Stimulated activated naive CD8-positive, alpha-beta T cell treated with anti-CD3 and anti-CD28 coated beads, Interleukin-15, Interleukin-2, amounts not matched to agents 100 U/mL and 50 U/mL, for 24 hours (primary cell): ENCODE results near the gene THRB.

Experiments
- ATAC-seq: fragments of 150-1000 bp; cut with Tn5 transposase; one replicate; pipeline ENCODE4 v1.10.0; 2021
- DNase-seq: peaks from one replicate; pipeline ENCODE4 v3.0.0; 2021

Gene THRB

GRCh38 chr3:24142127-24142526 lies 352.5 kb downstream of the THRB start:
- ATAC-seq (no peak), DNase-seq (no peak)

GRCh38 chr3:24141548-24141947 lies 353.1 kb downstream of the THRB start:
- no peak for DNase-seq
- no peak for ATAC-seq

GRCh38 chr3:24139463-24140412 lies 354.9 kb downstream of the THRB start:
- no peak for ATAC-seq

GRCh38 chr3:24138876-24139256 lies 355.8 kb downstream of the THRB start:
- no peak for DNase-seq
- ATAC-seq: no peak

More at GRCh38 chr3:24139463-24140412, 354.9 kb downstream of the THRB start:
- no peak for DNase-seq

- DNase-seq: no peak
- no peak for ATAC-seq
These were observed 356.4 kb downstream of the THRB start for GRCh38 chr3:24137958-24138875.

- DNase-seq (no peak), ATAC-seq (no peak)
These were observed 357.3 kb downstream of the THRB start for GRCh38 chr3:24137334-24137733.

- DNase-seq: no peak
These were observed 357.9 kb downstream of the THRB start for GRCh38 chr3:24136624-24137310.

GRCh38 chr3:24135280-24135679 lies 359.4 kb downstream of the THRB start:
- DNase-seq (no peak), ATAC-seq (no peak)

More at GRCh38 chr3:24136624-24137310, 357.9 kb downstream of the THRB start:
- no peak for ATAC-seq

GRCh38 chr3:24133942-24134341 lies 360.7 kb downstream of the THRB start:
- DNase-seq (no peak), ATAC-seq (no peak)

- DNase-seq: no peak
- no peak for ATAC-seq
These were observed 361.2 kb downstream of the THRB start for GRCh38 chr3:24133436-24133835.

- no peak for ATAC-seq
- no peak for DNase-seq
These were observed 365.1 kb downstream of the THRB start for GRCh38 chr3:24129549-24129948.

GRCh38 chr3:24128199-24129005 lies 366.2 kb downstream of the THRB start:
- ATAC-seq: no peak
- no peak for DNase-seq

GRCh38 chr3:24123596-24123995 lies 371.1 kb downstream of the THRB start:
- no peak for DNase-seq
- ATAC-seq: no peak

- no peak for ATAC-seq
- DNase-seq: no peak
These were observed 374.2 kb downstream of the THRB start for GRCh38 chr3:24120434-24120833.

- DNase-seq (no peak), ATAC-seq (no peak)
These were observed 375.3 kb downstream of the THRB start for GRCh38 chr3:24119321-24119751.

- DNase-seq (no peak), ATAC-seq (no peak)
These were observed 377.1 kb downstream of the THRB start for GRCh38 chr3:24117508-24117907.

- no peak for DNase-seq
- no peak for ATAC-seq
These were observed 382.9 kb downstream of the THRB start for GRCh38 chr3:24111711-24112110.

- ATAC-seq: no peak
- no peak for DNase-seq
These were observed 384.6 kb downstream of the THRB start for GRCh38 chr3:24110051-24110450.

GRCh38 chr3:24101676-24102168 lies 392.9 kb downstream of the THRB start:
- ATAC-seq (no peak), DNase-seq (no peak)

- peak; percentile 49 for ATAC-seq
- no peak for DNase-seq
These were observed 393.8 kb downstream of the THRB start for GRCh38 chr3:24100696-24101402.
